SK-N-SH treated with all-trans-retinoic acid at 6 μM for 48 hours (cell line): ENCODE measurements around the gene TSSC4.

Experiments
- OSR1 ChIP-seq: fragments of 250-450 bp; sonication (Bioruptor Pico); IDR thresholded peaks from 2 replicates; pipeline ENCODE4 v1.8.0; 2022; ENCODE audit warnings: moderate library complexity, mild to moderate bottlenecking, inconsistent platforms
- PPARA ChIP-seq: fragments of 250-450 bp; sonication (Bioruptor Pico); IDR thresholded peaks from 2 replicates; pipeline ENCODE4 v1.5.0; 2020; ENCODE audit warnings: mild to moderate bottlenecking, borderline replicate concordance
- RARB ChIP-seq: fragments of 250-450 bp; sonication (Bioruptor Pico); IDR thresholded peaks from 2 replicates; pipeline ENCODE4 v1.8.0; 2021; ENCODE audit warnings: mild to moderate bottlenecking, moderate library complexity
- ZFP30 ChIP-seq: fragments of 450-650 bp; formaldehyde crosslinking; IDR thresholded peaks from 2 replicates; pipeline ENCODE4 v1.5.0; 2022; ENCODE audit warnings: mild to moderate bottlenecking, moderate library complexity
- TF ChIP-seq, protein P1 (sequence below): fragments of 250-450 bp; sonication (Bioruptor Pico); IDR thresholded peaks from 2 replicates; pipeline ENCODE4 v1.5.1; 2020; ENCODE audit warnings: low read depth, mild to moderate bottlenecking, moderate library complexity
- TF ChIP-seq, protein P2 (sequence below): fragments of 250-450 bp; sonication (Bioruptor Pico); IDR thresholded peaks from 2 replicates; pipeline ENCODE4 v1.8.0; 2020; ENCODE audit warnings: mild to moderate bottlenecking, moderate library complexity, borderline replicate concordance

DNA sequence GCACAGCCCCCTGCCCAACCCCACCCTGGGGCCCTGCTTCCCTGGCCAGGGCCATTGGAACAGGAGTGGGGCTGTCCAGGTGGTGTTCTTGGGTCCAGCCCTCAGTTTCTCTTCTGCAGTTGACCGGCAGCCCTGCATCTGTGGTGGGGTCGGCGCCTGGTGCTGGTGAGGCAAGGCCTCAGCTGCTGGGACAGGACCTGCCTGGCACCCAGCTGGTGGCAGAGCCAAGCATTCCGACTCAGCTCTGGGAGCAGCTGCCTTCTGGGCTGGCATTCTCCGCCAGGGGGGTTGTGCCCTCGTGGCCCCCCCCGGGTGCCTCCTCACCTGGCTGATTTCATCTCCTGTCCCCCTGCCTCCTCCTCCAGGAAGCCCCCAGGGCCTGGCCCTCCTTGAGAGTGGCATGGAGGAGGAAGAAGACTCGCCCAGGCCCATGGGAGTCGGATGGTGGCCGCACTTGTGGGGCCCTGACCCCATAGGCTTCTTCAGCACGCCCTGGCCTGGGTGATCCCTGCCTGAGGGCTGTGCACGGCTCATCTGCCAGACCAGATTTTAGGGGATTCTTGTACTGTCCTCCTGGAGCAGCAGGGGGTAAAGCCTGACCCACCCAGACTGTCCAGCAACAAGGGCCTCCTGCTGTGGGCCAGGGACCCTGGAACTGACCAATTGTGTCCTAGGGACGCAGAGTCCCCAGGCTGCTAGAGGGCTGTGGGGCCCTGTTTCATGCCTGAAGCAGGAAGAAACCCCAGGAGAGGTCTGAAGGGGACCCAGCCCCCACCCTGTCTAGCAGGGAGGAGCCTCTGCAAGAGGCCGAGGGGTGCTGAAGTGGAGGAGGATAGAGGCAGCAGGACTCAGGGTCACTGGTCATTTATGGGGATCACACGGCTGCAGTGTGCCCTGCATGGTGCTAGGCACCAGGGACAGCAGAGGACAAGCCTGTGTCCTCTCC is 11.8 kb upstream of the TSSC4 start:
- TF ChIP-seq, protein P1, sequence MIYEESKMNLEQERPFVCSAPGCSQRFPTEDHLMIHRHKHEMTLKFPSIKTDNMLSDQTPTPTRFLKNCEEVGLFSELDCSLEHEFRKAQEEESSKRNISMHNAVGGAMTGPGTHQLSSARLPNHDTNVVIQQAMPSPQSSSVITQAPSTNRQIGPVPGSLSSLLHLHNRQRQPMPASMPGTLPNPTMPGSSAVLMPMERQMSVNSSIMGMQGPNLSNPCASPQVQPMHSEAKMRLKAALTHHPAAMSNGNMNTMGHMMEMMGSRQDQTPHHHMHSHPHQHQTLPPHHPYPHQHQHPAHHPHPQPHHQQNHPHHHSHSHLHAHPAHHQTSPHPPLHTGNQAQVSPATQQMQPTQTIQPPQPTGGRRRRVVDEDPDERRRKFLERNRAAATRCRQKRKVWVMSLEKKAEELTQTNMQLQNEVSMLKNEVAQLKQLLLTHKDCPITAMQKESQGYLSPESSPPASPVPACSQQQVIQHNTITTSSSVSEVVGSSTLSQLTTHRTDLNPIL (CRISPR knock-in tag) = no peak
- TF ChIP-seq PPARA (no peak), ZFP30 (CRISPR knock-in tag) (no peak), RARB (no peak), OSR1 (CRISPR knock-in tag) (no peak)
- TF ChIP-seq, protein P2, sequence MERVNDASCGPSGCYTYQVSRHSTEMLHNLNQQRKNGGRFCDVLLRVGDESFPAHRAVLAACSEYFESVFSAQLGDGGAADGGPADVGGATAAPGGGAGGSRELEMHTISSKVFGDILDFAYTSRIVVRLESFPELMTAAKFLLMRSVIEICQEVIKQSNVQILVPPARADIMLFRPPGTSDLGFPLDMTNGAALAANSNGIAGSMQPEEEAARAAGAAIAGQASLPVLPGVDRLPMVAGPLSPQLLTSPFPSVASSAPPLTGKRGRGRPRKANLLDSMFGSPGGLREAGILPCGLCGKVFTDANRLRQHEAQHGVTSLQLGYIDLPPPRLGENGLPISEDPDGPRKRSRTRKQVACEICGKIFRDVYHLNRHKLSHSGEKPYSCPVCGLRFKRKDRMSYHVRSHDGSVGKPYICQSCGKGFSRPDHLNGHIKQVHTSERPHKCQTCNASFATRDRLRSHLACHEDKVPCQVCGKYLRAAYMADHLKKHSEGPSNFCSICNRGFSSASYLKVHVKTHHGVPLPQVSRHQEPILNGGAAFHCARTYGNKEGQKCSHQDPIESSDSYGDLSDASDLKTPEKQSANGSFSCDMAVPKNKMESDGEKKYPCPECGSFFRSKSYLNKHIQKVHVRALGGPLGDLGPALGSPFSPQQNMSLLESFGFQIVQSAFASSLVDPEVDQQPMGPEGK (CRISPR knock-in tag) = no peak
